B cell (primary cell): ENCODE data around the gene MDK. TPM values are rescaled to one million over a fixed set of nuclear protein-coding genes. Genes with fewer than 3 reads are reported as not detected.

Experiments
- ATAC-seq: fragments of 200-7000 bp; cut with Tn5 transposase; one replicate; pipeline ENCODE4 v1.10.0; 2021; ENCODE audit warnings: low read depth, mild to moderate bottlenecking, moderate number of reproducible peaks, moderate library complexity
- CTCF ChIA-PET: fragments of 350-600 bp; sonication (Branson Sonifier 250); formaldehyde crosslinking; loops from one replicate; lab custom pipeline; 2021; ENCODE audit warnings: antibody characterized with exemption, inconsistent platforms; lab: Charles Lee
- POLR2A ChIA-PET: fragments of 350-600 bp; sonication (Branson Sonifier 250); formaldehyde crosslinking; loops from one replicate; lab custom pipeline; 2021; ENCODE audit warnings: antibody characterized with exemption; lab: Charles Lee
- DNase-seq: peaks from one replicate; pipeline ENCODE4 v3.0.0; 2013
- H2AFZ ChIP-seq: 2 replicates; pipeline ENCODE4 v1.6.1; 2012; ENCODE audit warnings: mild to moderate bottlenecking, low read depth, low read length; ENCODE audit not compliant: insufficient read depth, poor library complexity, severe bottlenecking
- H3K27ac ChIP-seq, 2 donors: 1 replicate in 1 of 2; 2 replicates in 1 of 2; pipeline ENCODE4 v1.5.1; 2012 to 2013; ENCODE audit warnings: low read length in 2 of 2, mild to moderate bottlenecking in 2 of 2, moderate library complexity in 1 of 2
- H3K27me3 ChIP-seq, 4 experiments: fragments of 200-600 bp in 1 of 4; sonication (generic) in 1 of 4; replicated peaks in 1 of 4; 1 replicate in 2 of 4; 2 replicates in 2 of 4; pipeline versions ENCODE4 v1.6.1 to v1.7.0; 2013 to 2016; ENCODE audit warnings: low read length in 3 of 4, mild to moderate bottlenecking in 2 of 4, mixed read lengths in 1 of 4, moderate library complexity in 1 of 4; ENCODE audit not compliant: insufficient read depth in 4 of 4, control insufficient read depth in 3 of 4; ENCODE audit errors: control extremely low read depth in 1 of 4
- H3K36me3 ChIP-seq, 2 experiments: replicated peaks in 1 of 2; 1 replicate in 1 of 2; 2 replicates in 1 of 2; pipeline versions ENCODE4 v1.6.1 to v1.7.1; 2013; ENCODE audit warnings: low read length in 1 of 2; ENCODE audit not compliant: insufficient read depth in 2 of 2, control insufficient read depth in 1 of 2; ENCODE audit errors: control extremely low read depth in 1 of 2, extremely low read depth in 1 of 2
- H3K4me1 ChIP-seq, 2 donors: fragments of 200-600 bp in 1 of 2; sonication (generic) in 1 of 2; 1 replicate in 1 of 2; 2 replicates in 1 of 2; pipeline versions ENCODE4 v1.5.1 to v1.6.1; 2013 to 2017; ENCODE audit warnings: low read length in 2 of 2; ENCODE audit not compliant: control insufficient read depth in 2 of 2, insufficient read depth in 2 of 2
- H3K4me2 ChIP-seq: replicated peaks from 2 replicates; pipeline ENCODE3; 2012; ENCODE audit warnings: mild to moderate bottlenecking, low read depth, low read length; ENCODE audit not compliant: poor library complexity, severe bottlenecking
- H3K4me3 ChIP-seq, 5 experiments: fragments of 200-600 bp in 1 of 5; sonication (generic) in 1 of 5; 1 replicate in 3 of 5; 2 replicates in 2 of 5; pipeline versions ENCODE4 v1.5.1 to v1.7.0; 2011 to 2016; ENCODE audit warnings: low read length in 4 of 5, mild to moderate bottlenecking in 4 of 5, low read depth in 2 of 5, control low read depth in 1 of 5, moderate library complexity in 1 of 5; ENCODE audit not compliant: insufficient read depth in 1 of 5; ENCODE audit errors: control extremely low read depth in 1 of 5, extremely low read depth in 1 of 5
- H3K79me2 ChIP-seq: fragments of 200-600 bp; sonication (generic); one replicate; pipeline ENCODE4 v1.6.0; 2016; ENCODE audit warnings: low read length; ENCODE audit not compliant: control insufficient read depth, insufficient read depth
- H3K9ac ChIP-seq: fragments of 200-600 bp; sonication (generic); 2 replicates; pipeline ENCODE4 v1.6.1; 2017; ENCODE audit warnings: mild to moderate bottlenecking, low read length, moderate library complexity
- H3K9me3 ChIP-seq, 3 donors: one replicate each; pipeline versions ENCODE4 v1.6.1 to v1.7.1; 2013; ENCODE audit warnings: low read length in 2 of 3; ENCODE audit not compliant: control insufficient read depth in 2 of 3, insufficient read depth in 1 of 3; ENCODE audit errors: control extremely low read depth in 1 of 3
- H4K20me1 ChIP-seq: 2 replicates; pipeline ENCODE4 v1.6.0; 2012; ENCODE audit warnings: mild to moderate bottlenecking, low read length; ENCODE audit not compliant: insufficient read depth, control insufficient read depth, poor library complexity, severe bottlenecking
- H3K27ac Mint-ChIP-seq: one replicate; pipeline ENCODE4 v1.8.0; 2021; ENCODE audit warnings: mixed read lengths
- H3K27me3 Mint-ChIP-seq: one replicate; pipeline ENCODE4 v1.8.0; 2021; ENCODE audit warnings: mixed read lengths
- H3K4me1 Mint-ChIP-seq: one replicate; pipeline ENCODE4 v1.8.0; 2021; ENCODE audit warnings: mixed read lengths
- H3K4me3 Mint-ChIP-seq: one replicate; pipeline ENCODE4 v1.8.0; 2021; ENCODE audit warnings: mixed read lengths
- H3K9me3 Mint-ChIP-seq: one replicate; pipeline ENCODE4 v1.8.0; 2022; ENCODE audit warnings: mixed read lengths; ENCODE audit not compliant: insufficient read depth
- CTCF ChIP-seq: fragments of 200-600 bp; IDR thresholded peaks from one replicate; pipeline ENCODE4 v1.8.0; 2022; ENCODE audit warnings: antibody characterized with exemption, mild to moderate bottlenecking
- EZH2 ChIP-seq: IDR thresholded peaks from 2 replicates; pipeline ENCODE4 v1.6.1; 2012; ENCODE audit warnings: borderline replicate concordance, low read depth, mild to moderate bottlenecking, moderate library complexity, low read length; ENCODE audit not compliant: insufficient read depth, poor library complexity, severe bottlenecking
- WGBS: methylation state at CpG from one replicate; pipeline ENCODE4 v1.1.5; 2013; ENCODE audit warnings: missing lambda C conversion rate; ENCODE audit not compliant: insufficient coverage; 5-methylcytosine and 5-hydroxymethylcytosine counted together
- intact Hi-C: fragments of 100-400 bp; cut with micrococcal nuclease; formaldehyde crosslinking; loops from one replicate; pipeline ENCODE4 v1.10.0; 2022
- polyA plus RNA-seq: library from polyadenylated mRNA; depleted of rRNA; stranded (reverse); fragments of >200 nt; gene quantifications from 2 replicates; pipeline ENCODE4 v1.2.3, GENCODE V29; 2012
- total RNA-seq, 2 donors: library from RNA; stranded (reverse); fragments of 120-200 nt in 1 of 2; gene quantifications; 1 replicate in 1 of 2; 2 replicates in 1 of 2; pipeline versions ENCODE4 v1.2.3 to v1.2.4, GENCODE V29; 2013 to 2022

MDK gene
- total and polyA plus RNA-seq, 2 donors (not counting 1 experiment from before 2014, with no cell fraction given): 1.5 to 2.6 TPM

- ChIA-PET POLR2A (no interaction called here), CTCF (no interaction called here)
- Histone ChIP-seq H3K4me1 (no peaks in the 10 kb centered on the region), H3K27me3 (no peaks in the 10 kb centered on the region), H3K27ac (no peak overlapping the region), H4K20me1 (no peaks in the 10 kb centered on the region), H3K9ac (no peak overlapping the region), H3K4me3 (no peak overlapping the region), H3K79me2 (no peaks in the 10 kb centered on the region), H3K36me3 (peaks cover 0 to 27% of the 10 kb centered on the region in 2 experiments), H3K4me2 (no peak overlapping the region), H3K9me3 (peaks cover 0 to 6% (median 0%) of the 10 kb centered on the region in 3 donors), H2AFZ (no peak overlapping the region)
- H3K27me3 Mint-ChIP-seq: no peaks in the 10 kb centered on the region
- TF ChIP-seq EZH2 (no peak), CTCF (no peak)
- WGBS: 97% methylated on average over 29 of the region's 38 CpGs
- intact Hi-C loops: no loop called here
- H3K4me3 Mint-ChIP-seq: no peak overlapping the region
- H3K27ac Mint-ChIP-seq: no peak overlapping the region
- H3K4me1 Mint-ChIP-seq: peaks cover 8% of the 10 kb centered on the region
- DNase-seq (no peak), ATAC-seq (no peak)
- H3K9me3 Mint-ChIP-seq: no peaks in the 10 kb centered on the region
These were observed 5.9 kb upstream of the MDK start for GRCh38 chr11:46375392-46376101.

- no peak for ATAC-seq
- ChIA-PET POLR2A (no interaction called here), CTCF (no interaction called here)
- no peak for DNase-seq
- no peak overlapping the region for H3K9ac ChIP-seq
- H3K9me3 ChIP-seq: peaks cover 0 to 6% (median 0%) of the 10 kb centered on the region in 3 donors
- no peaks in the 10 kb centered on the region for H4K20me1 ChIP-seq
- H3K4me3 Mint-ChIP-seq: no peak overlapping the region
- H3K36me3 ChIP-seq: peaks cover 0 to 27% of the 10 kb centered on the region in 2 experiments
- no peak overlapping the region for H3K27ac Mint-ChIP-seq
- H3K4me1 Mint-ChIP-seq: peaks cover 8% of the 10 kb centered on the region
- H3K27me3 Mint-ChIP-seq: no peaks in the 10 kb centered on the region
- no peak overlapping the region for H3K27ac ChIP-seq
- no peaks in the 10 kb centered on the region for H3K79me2 ChIP-seq
- intact Hi-C loops: no loop called here
- H3K4me1 ChIP-seq: no peaks in the 10 kb centered on the region
- 97% methylated on average over 19 of the region's 19 CpGs for WGBS
- no peaks in the 10 kb centered on the region for H3K27me3 ChIP-seq
- no peak overlapping the region for H3K4me3 ChIP-seq
- H3K4me2 ChIP-seq: no peak overlapping the region
- TF ChIP-seq EZH2: no peak
- no peak for TF ChIP-seq CTCF
- no peaks in the 10 kb centered on the region for H3K9me3 Mint-ChIP-seq
- H2AFZ ChIP-seq: no peak overlapping the region
These were observed 5.0 kb upstream of the MDK start for GRCh38 chr11:46376258-46377050.
